NCI-H146 (cell line): ENCODE data around the gene EGFR.

Experiments used
- DNase-seq: peaks from one replicate; lab custom pipeline; 2025; lab: John Stamatoyannopoulos, UW

The EGFR gene

GRCh38 chr7:55081472-55082227 is 62.8 kb downstream of the EGFR start:
- DNase-seq = no peak

GRCh38 chr7:55082228-55082603 is 63.4 kb downstream of the EGFR start:
- no peak for DNase-seq

- DNase-seq = no peak
Observed at GRCh38 chr7:55083206-55083605, 64.4 kb downstream of the EGFR start.

- DNase-seq = no peak
Observed at GRCh38 chr7:55084307-55084706, 65.5 kb downstream of the EGFR start.

- DNase-seq = no peak
Observed at GRCh38 chr7:55085511-55086412, 66.9 kb downstream of the EGFR start.

- DNase-seq = no peak
Observed at GRCh38 chr7:55086413-55087201, 67.8 kb downstream of the EGFR start.

GRCh38 chr7:55087521-55087961 is 68.7 kb downstream of the EGFR start:
- DNase-seq = no peak

GRCh38 chr7:55088107-55088506 is 69.3 kb downstream of the EGFR start:
- DNase-seq = no peak

GRCh38 chr7:55088620-55089019 is 69.8 kb downstream of the EGFR start:
- no peak for DNase-seq

GRCh38 chr7:55092186-55092974 is 73.6 kb downstream of the EGFR start:
- DNase-seq = no peak

- DNase-seq = no peak
Observed at GRCh38 chr7:55092975-55093373, 74.2 kb downstream of the EGFR start.

- no peak for DNase-seq
Observed at GRCh38 chr7:55093674-55094073, 74.9 kb downstream of the EGFR start.

- no peak for DNase-seq
Observed at GRCh38 chr7:55094092-55094690, 75.4 kb downstream of the EGFR start.

- DNase-seq = no peak
Observed at GRCh38 chr7:55095672-55096071, 76.9 kb downstream of the EGFR start.

- DNase-seq = no peak
Observed at GRCh38 chr7:55096323-55096722, 77.5 kb downstream of the EGFR start.

- no peak for DNase-seq
Observed at GRCh38 chr7:55097100-55097499, 78.3 kb downstream of the EGFR start.

GRCh38 chr7:55099066-55099820 is 80.4 kb downstream of the EGFR start:
- no peak for DNase-seq

GRCh38 chr7:55099821-55100543 is 81.2 kb downstream of the EGFR start:
- DNase-seq = no peak

- no peak for DNase-seq
Observed at GRCh38 chr7:55100544-55101327, 81.9 kb downstream of the EGFR start.
